ENCODE measurements around the gene DAPP1.

DAPP1 gene

GRCh38 chr4:99855678-99856077 lies 39.1 kb downstream of the DAPP1 start:
- DNase-seq (ENCODE audit: low spot score) = no peak

GRCh38 chr4:99856166-99856565 lies 39.5 kb downstream of the DAPP1 start:
- DNase-seq (ENCODE audit: low spot score) = no peak

- no peak for DNase-seq (ENCODE audit: low spot score)
Observed at GRCh38 chr4:99857307-99857706, 40.7 kb downstream of the DAPP1 start.

- DNase-seq (ENCODE audit: low spot score) = no peak
Observed at GRCh38 chr4:99859618-99860017, 43.0 kb downstream of the DAPP1 start.

- no peak for DNase-seq (ENCODE audit: low spot score)
Observed at GRCh38 chr4:99860521-99860920, 43.9 kb downstream of the DAPP1 start.

- DNase-seq (ENCODE audit: low spot score) = no peak
Observed at GRCh38 chr4:99861120-99861905, 44.7 kb downstream of the DAPP1 start.

- no peak for DNase-seq (ENCODE audit: low spot score)
Observed at GRCh38 chr4:99863804-99864203, 47.2 kb downstream of the DAPP1 start.

- DNase-seq (ENCODE audit: low spot score) = no peak
Observed at GRCh38 chr4:99868126-99868596, 51.5 kb downstream of the DAPP1 start.

GRCh38 chr4:99872570-99872969 lies 55.9 kb downstream of the DAPP1 start:
- DNase-seq (ENCODE audit: low spot score) = no peak

- DNase-seq (ENCODE audit: low spot score) = no peak
Observed at GRCh38 chr4:99875071-99875470, 58.4 kb downstream of the DAPP1 start.

- no peak for DNase-seq (ENCODE audit: low spot score)
Observed at GRCh38 chr4:99876946-99877345, 60.3 kb downstream of the DAPP1 start.

- no peak for DNase-seq (ENCODE audit: low spot score)
Observed at GRCh38 chr4:99878604-99879003, 62.0 kb downstream of the DAPP1 start.

GRCh38 chr4:99879458-99879857 lies 62.8 kb downstream of the DAPP1 start:
- no peak for DNase-seq (ENCODE audit: low spot score)

- no peak for DNase-seq (ENCODE audit: low spot score)
Observed at GRCh38 chr4:99885063-99885664, 68.5 kb downstream of the DAPP1 start.

- no peak for DNase-seq (ENCODE audit: low spot score)
Observed at GRCh38 chr4:99885687-99886086, 69.1 kb downstream of the DAPP1 start.

- no peak for DNase-seq (ENCODE audit: low spot score)
Observed at GRCh38 chr4:99886146-99886545, 69.5 kb downstream of the DAPP1 start.

- DNase-seq (ENCODE audit: low spot score) = no peak
Observed at GRCh38 chr4:99887837-99888236, 71.2 kb downstream of the DAPP1 start.

GRCh38 chr4:99891351-99891750 lies 74.7 kb downstream of the DAPP1 start:
- no peak for DNase-seq (ENCODE audit: low spot score)

GRCh38 chr4:99893029-99893428 lies 76.4 kb downstream of the DAPP1 start:
- no peak for DNase-seq (ENCODE audit: low spot score)

GRCh38 chr4:99893839-99894160 lies 77.2 kb downstream of the DAPP1 start:
- DNase-seq (ENCODE audit: low spot score) = no peak

- DNase-seq (ENCODE audit: low spot score) = peak; percentile 94
Observed at GRCh38 chr4:99894161-99894997, 77.8 kb downstream of the DAPP1 start, which contains the start of gene LAMTOR3. Gene LAMTOR3, minus strand, starts transcription at chr4:99894427. Its CDS starts 464 bp downstream, at chr4:99893963.

GRCh38 chr4:99894998-99895397 lies 78.4 kb downstream of the DAPP1 start:
- no peak for DNase-seq (ENCODE audit: low spot score)

- DNase-seq (ENCODE audit: low spot score) = no peak
Observed at GRCh38 chr4:99915449-99915848, 98.8 kb downstream of the DAPP1 start.

Measured in putamen (tissue), 1 donor.